ENCODE data around the gene RPL10. TPM values are rescaled to one million over a fixed set of nuclear protein-coding genes. Genes with fewer than 3 reads are reported as not detected.

Gene RPL10
- total RNA-seq, 4 donors from 2014 or later = 1,992 to 4,644 (median 2,626) TPM

DNA sequence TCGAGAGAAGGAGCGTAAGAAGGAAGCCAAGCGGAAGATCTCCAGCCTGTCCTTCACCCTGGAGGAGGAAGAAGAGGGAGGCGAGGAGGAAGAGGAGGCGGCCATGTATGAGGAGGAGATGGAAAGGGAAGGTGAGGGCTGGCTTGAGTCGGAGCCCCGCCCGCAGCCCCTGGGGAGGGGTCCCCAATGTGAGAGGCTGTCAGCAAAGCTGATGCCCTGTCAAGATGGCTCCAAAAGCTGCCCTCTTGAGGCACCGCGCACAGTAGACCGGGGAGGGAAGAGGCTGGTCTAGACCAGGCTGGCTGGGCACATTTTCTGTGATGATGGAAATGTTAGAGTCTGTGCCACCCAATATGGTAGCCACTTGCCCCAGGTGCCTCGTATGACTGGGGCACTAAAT lies 48.3 kb downstream of the RPL10 start:
- Histone ChIP-seq H3K4me1 (peaks cover 0 to 10% (median 3%) of the 10 kb centered on the region in 4 donors), H3K27ac (no peak overlapping the region), H3K4me3 (no peak overlapping the region), H3K36me3 (peaks cover 0 to 35% (median 0%) of the 10 kb centered on the region in 3 donors), H3K27me3 (no peaks in the 10 kb centered on the region), H3K9me3 (no peaks in the 10 kb centered on the region)
- no peak for TF ChIP-seq POLR2A (IDR thresholded peaks at IDR 0.05)
- TF ChIP-seq, protein P1, sequence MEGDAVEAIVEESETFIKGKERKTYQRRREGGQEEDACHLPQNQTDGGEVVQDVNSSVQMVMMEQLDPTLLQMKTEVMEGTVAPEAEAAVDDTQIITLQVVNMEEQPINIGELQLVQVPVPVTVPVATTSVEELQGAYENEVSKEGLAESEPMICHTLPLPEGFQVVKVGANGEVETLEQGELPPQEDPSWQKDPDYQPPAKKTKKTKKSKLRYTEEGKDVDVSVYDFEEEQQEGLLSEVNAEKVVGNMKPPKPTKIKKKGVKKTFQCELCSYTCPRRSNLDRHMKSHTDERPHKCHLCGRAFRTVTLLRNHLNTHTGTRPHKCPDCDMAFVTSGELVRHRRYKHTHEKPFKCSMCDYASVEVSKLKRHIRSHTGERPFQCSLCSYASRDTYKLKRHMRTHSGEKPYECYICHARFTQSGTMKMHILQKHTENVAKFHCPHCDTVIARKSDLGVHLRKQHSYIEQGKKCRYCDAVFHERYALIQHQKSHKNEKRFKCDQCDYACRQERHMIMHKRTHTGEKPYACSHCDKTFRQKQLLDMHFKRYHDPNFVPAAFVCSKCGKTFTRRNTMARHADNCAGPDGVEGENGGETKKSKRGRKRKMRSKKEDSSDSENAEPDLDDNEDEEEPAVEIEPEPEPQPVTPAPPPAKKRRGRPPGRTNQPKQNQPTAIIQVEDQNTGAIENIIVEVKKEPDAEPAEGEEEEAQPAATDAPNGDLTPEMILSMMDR (IDR thresholded peaks at IDR 0.05) = no peak
- no peak for DNase-seq

DNA sequence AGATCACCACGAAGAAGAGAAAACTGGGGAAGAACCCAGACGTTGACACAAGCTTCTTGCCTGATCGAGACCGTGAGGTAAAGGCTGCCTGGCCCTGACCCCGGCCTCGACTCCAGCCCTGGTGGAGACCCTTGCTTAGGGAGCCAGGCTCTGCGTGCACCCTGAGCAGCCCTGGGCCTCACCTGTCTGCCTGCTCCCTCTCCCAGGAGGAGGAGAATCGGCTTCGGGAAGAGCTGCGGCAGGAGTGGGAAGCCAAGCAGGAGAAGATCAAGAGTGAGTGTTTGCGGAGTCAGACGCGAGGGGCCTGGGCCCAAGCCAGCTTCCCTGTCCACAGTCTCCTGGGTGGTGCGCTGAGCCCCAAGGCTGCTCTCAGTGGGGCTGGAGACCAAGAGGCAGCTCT lies 50.3 kb downstream of the RPL10 start:
- Histone ChIP-seq H3K4me3 (no peak overlapping the region), H3K9me3 (no peaks in the 10 kb centered on the region), H3K4me1 (peaks cover 0 to 10% (median 1%) of the 10 kb centered on the region in 4 donors), H3K27me3 (no peaks in the 10 kb centered on the region), H3K27ac (no peak overlapping the region), H3K36me3 (peaks cover 0 to 22% (median 0%) of the 10 kb centered on the region in 3 donors)
- no peak for TF ChIP-seq POLR2A (IDR thresholded peaks at IDR 0.05)
- TF ChIP-seq, protein P1 (IDR thresholded peaks at IDR 0.05) = no peak
- DNase-seq = no peak

DNA sequence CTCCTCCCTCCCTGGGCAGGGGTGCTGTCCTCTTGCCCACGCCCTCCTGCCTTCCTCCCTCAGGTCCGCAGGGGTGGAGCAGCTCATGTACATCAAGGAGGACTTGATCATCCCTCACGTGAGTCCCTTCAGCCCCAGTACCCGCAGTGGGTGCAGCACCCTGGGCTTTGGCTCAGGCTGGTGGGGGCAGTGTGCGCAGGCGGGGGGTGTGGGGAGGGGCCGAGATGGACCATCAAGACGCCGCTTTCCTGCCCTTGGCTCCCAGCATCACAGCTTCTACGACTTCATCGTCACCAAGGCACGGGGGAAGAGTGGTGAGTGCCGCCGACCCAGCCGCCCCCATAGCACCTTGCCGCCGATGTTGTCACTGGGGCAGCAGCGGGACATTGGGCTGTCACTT lies 51.4 kb downstream of the RPL10 start:
- TF ChIP-seq, protein P1 (IDR thresholded peaks at IDR 0.05) = no peak
- TF ChIP-seq POLR2A (IDR thresholded peaks at IDR 0.05) = no peak
- no peak for DNase-seq
- no peaks in the 10 kb centered on the region for H3K9me3 ChIP-seq
- peaks cover 0 to 22% (median 0%) of the 10 kb centered on the region in 3 donors for H3K36me3 ChIP-seq
- no peak overlapping the region for H3K27ac ChIP-seq
- no peaks in the 10 kb centered on the region for H3K27me3 ChIP-seq
- peaks cover 0 to 8% (median 0%) of the 10 kb centered on the region in 4 donors for H3K4me1 ChIP-seq
- H3K4me3 ChIP-seq = no peak overlapping the region

DNA sequence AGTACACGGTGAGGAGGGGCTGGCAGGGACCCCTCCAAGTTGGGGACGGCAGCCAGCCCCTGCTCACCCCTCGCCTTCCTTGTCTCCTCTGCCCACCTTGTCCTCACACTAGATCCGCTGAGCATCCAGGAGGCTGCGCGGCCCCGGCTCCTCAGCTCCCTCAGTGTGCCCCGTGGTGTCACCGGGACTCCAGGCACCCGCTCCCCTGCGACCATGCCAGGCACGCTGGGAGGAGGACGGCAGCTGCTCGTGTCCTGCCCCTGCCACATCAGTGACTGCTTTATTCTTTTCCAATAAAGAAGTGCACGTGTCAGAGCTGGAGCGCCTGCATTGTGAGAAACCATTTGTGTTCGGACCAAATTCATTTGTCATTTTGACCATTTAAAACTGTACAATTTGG lies 52.1 kb downstream of the RPL10 start:
- no peak for DNase-seq

More for the DNA sequence above, 52.1 kb downstream of the RPL10 start:
- H3K9me3 ChIP-seq = no peaks in the 10 kb centered on the region
- H3K27me3 ChIP-seq = no peaks in the 10 kb centered on the region
- H3K27ac ChIP-seq = no peak overlapping the region
- H3K4me3 ChIP-seq = no peak overlapping the region
- TF ChIP-seq, protein P1 (IDR thresholded peaks at IDR 0.05) = no peak
- TF ChIP-seq POLR2A (IDR thresholded peaks at IDR 0.05) = no peak
- H3K4me1 ChIP-seq = peaks cover 0 to under 1% (median 0%) of the 10 kb centered on the region in 4 donors
- H3K36me3 ChIP-seq = peaks cover 0 to 22% (median 0%) of the 10 kb centered on the region in 3 donors

Small RNA genes lying within 50 kb of the gene (small RNA-seq; reads per million reads assigned to genes)
- gene MIR6858 = 0 reads per million in 2 donors
- gene SNORA70 = 0 reads per million in 2 donors

Other genes starting within 250 kb of the RPL10 start
- gene OPN1MW, start 215.8 kb upstream of the RPL10 start, total RNA-seq = not detected
- not detected for gene OPN1MW2, start 178.6 kb upstream of the RPL10 start, total RNA-seq
- gene OPN1MW3, start 140.8 kb upstream of the RPL10 start, total RNA-seq = not detected
- gene TEX28, start 103.3 kb upstream of the RPL10 start, total RNA-seq = not detected
- not detected for gene TKTL1, start 102.6 kb upstream of the RPL10 start, total RNA-seq
- gene FLNA, start 23.7 kb upstream of the RPL10 start, total RNA-seq = 100 to 1,000 TPM; 143 to 663 (median 328) TPM
- gene EMD, start 19.1 kb upstream of the RPL10 start, total RNA-seq = 10 to 100 TPM; 21.7 to 31.4 (median 26.6) TPM
- 10 to 100 TPM; 23.9 to 41.2 (median 32.2) TPM for gene DNASE1L1, start 10.9 kb downstream of the RPL10 start, total RNA-seq
- 100 to 1,000 TPM; 105 to 147 (median 112) TPM for gene TAFAZZIN, start 13.2 kb downstream of the RPL10 start, total RNA-seq
- 10 to 100 TPM; 11.6 to 80.0 (median 54.9) TPM for gene ATP6AP1, start 30.3 kb downstream of the RPL10 start, total RNA-seq
- 100 to 1,000 TPM in 2 of 4 donors, 10 to 100 TPM in 2; 65.2 to 278 (median 117) TPM for gene GDI1, start 38.8 kb downstream of the RPL10 start, total RNA-seq
- gene FAM50A, start 45.8 kb downstream of the RPL10 start, total RNA-seq = 100 to 1,000 TPM in 1 of 4 donors, 10 to 100 TPM in 3; 35.6 to 212 (median 54.6) TPM
- gene PLXNA3, start 59.9 kb downstream of the RPL10 start, total RNA-seq = 10 to 100 TPM; 38.0 to 54.6 (median 48.4) TPM
- gene LAGE3, start 80.9 kb downstream of the RPL10 start, total RNA-seq = 10 to 100 TPM in 3 of 4 donors, 1 to 10 TPM in 1; 8.5 to 15.7 (median 10.8) TPM
- gene UBL4A, start 88.2 kb downstream of the RPL10 start, total RNA-seq = 10 to 100 TPM; 20.6 to 45.9 (median 34.6) TPM
- gene SLC10A3, start 92.3 kb downstream of the RPL10 start, total RNA-seq = 10 to 100 TPM; 11.6 to 19.8 (median 16.5) TPM
- 100 to 1,000 TPM in 2 of 4 donors, 10 to 100 TPM in 2; 18.2 to 117 (median 101) TPM for gene FAM3A, start 117.9 kb downstream of the RPL10 start, total RNA-seq
- gene G6PD, start 148.5 kb downstream of the RPL10 start, total RNA-seq = 10 to 100 TPM; 14.0 to 65.2 (median 43.1) TPM
- gene IKBKG, start 149.2 kb downstream of the RPL10 start, total RNA-seq = 10 to 100 TPM; 11.9 to 74.3 (median 23.3) TPM
- gene CTAG1A, start 186.8 kb downstream of the RPL10 start, total RNA-seq = not detected
- not detected for gene CTAG1B, start 220.9 kb downstream of the RPL10 start, total RNA-seq